GM13976 (cell line): ENCODE results near the gene CKAP5.
A peak's percentile ranks its signal among the peaks of the same experiment; 100 is the strongest.

ENCODE experiments used
- DNase-seq: peaks from one replicate; pipeline ENCODE4 v3.0.0; 2012; ENCODE audit warnings: low spot score
- in situ Hi-C: fragments of 300-500 bp; cut with MboI; formaldehyde crosslinking; loops from one replicate; pipeline ENCODE4 v1.12.0; 2022; ENCODE audit warnings: low sequenced_read_pairs, mixed read lengths, inconsistent platforms; ENCODE audit not compliant: unreplicated experiment
- TF ChIP-seq, protein P1 (sequence below): IDR thresholded peaks from 2 replicates; pipeline ENCODE4 v1.5.1; 2012; ENCODE audit warnings: borderline replicate concordance, mild to moderate bottlenecking; ENCODE audit not compliant: insufficient read depth; ENCODE audit errors: extremely low read depth, missing control alignments, control extremely low read depth

The CKAP5 gene

DNA sequence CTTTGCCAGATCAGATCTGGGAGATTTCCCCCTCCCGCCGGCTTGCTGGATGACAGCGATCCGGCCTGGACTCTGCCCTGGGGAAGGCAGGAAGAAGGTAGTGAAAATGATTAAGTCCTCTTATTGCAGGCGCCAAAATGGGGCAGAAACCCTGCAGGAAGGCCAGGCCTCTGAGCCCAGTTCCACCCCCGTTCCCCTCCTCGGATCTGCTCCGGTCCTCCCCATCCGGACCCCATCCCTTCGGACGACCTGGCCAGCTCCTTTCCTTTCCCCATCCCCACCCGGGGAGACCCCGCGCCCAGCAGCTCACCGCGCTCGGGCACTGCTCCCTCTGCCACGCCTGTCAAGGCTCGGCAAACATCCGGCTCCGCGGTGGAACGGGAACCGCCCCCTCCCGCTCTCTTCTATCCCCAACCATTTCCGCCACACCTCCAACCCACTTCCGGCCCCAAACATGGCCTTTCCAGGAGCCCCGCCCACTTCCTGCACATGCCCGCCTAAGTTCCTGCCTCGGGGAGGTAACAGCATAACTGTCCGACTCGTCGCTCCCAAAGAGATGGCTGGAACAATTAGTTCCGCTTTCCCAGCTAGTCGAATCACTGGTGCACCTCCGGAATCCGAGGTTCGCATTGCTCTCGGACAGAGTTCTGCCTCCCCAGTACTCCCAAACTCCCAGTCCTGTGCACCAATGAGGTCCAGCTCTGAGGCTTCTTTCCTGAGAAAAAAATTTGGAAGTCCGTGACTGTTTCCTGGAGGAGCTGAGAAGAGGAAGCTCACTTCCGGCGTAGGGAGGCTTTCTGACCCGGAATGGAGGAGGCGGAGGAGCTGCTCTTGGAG, 145.6 kb downstream of the CKAP5 start, which contains the start of the genes ARHGAP1 and ZNF408:
ARHGAP1 (minus strand) TSS at position 379 of the 837 bp plus-strand sequence. CDS start 4,512 bp downstream, outside the sequence.
ZNF408 (plus strand) TSS at position 791 of the 837 bp plus-strand sequence; CDS start at position 808, 17 bp downstream.
- in situ Hi-C loops = no loop called here
- DNase-seq = peak; percentile 97
- TF ChIP-seq, protein P1, sequence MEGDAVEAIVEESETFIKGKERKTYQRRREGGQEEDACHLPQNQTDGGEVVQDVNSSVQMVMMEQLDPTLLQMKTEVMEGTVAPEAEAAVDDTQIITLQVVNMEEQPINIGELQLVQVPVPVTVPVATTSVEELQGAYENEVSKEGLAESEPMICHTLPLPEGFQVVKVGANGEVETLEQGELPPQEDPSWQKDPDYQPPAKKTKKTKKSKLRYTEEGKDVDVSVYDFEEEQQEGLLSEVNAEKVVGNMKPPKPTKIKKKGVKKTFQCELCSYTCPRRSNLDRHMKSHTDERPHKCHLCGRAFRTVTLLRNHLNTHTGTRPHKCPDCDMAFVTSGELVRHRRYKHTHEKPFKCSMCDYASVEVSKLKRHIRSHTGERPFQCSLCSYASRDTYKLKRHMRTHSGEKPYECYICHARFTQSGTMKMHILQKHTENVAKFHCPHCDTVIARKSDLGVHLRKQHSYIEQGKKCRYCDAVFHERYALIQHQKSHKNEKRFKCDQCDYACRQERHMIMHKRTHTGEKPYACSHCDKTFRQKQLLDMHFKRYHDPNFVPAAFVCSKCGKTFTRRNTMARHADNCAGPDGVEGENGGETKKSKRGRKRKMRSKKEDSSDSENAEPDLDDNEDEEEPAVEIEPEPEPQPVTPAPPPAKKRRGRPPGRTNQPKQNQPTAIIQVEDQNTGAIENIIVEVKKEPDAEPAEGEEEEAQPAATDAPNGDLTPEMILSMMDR = no peak

DNA sequence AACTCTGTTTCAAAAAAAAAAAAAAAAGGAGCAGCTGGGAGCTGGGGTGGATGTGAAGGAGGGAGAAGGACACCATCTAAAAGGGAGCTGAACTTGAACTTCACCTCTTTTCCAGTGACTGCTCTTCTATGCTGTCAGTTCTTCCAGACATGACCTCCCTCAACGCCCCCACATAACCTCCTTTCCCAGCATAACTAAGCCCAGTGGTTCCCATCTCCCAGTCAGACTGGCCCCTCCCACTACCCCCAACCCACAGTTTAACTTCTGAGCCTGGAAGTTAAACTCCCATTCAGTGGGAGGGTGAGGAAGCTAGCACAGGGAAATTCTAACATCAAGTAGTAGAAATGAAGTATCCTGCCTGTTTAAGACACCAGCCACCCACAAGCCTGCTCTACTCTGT, 147.5 kb downstream of the CKAP5 start:
- DNase-seq = no peak
- in situ Hi-C loops = no loop called here
- TF ChIP-seq, protein P1 = no peak

DNA sequence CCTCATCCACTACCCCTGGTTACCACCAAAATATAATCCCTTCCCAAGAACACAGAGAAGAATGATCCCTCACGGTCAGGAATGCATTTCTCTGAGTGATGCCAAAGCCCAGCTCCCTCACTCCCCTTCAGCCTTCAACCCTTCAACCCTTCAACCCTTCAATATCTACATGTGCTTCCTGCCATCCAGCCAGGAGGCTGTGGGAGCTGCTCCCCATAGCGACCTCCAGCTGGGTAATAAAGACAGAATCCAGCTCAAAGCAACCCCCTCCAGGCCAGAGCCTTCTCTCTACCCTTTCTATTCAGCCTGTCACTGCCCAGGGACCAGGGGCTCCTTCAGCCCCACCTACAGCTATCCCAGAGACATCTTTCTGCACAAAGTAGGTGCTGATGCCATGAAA, 148.4 kb downstream of the CKAP5 start:
- in situ Hi-C loops = no loop called here
- TF ChIP-seq, protein P1 = no peak
- no peak for DNase-seq

DNA sequence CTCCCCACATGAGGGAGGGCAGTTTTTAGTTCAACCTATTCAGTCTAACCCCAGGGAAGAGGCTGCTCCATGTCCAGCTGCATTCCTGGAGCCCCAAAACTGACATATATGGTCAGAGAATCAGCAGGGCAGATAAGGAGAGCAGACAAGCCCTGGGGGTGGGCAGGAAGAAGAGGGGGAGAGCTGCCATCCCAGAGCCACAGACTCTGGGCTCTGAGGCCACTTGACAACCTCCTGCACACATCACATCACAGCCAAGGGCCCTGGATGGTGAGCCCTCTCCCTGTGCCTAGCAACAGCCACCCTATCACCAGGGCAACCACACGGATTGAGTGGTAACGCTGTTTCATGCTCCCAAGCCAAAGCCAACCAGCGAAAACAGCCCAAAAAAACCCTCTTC, 148.8 kb downstream of the CKAP5 start:
- in situ Hi-C loops = no loop called here
- no peak for DNase-seq
- TF ChIP-seq, protein P1 = no peak

DNA sequence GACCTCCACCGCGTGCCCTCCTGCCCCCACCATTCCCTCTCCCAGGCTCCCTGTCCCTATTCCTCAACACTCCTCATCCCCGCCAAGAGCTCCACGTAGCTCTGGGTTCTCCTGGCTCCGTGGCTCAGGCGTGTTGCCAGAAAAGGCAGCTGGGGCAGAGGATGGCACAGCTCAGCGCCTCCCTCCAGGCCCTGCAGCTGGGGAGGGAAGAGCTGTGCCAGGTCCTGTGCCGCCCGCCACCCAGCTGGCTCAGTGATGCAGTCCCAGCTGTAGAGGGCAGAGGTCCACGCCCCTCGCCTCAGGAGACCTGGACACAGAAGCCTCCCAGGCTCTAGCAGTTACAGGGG, 149.9 kb downstream of the CKAP5 start:
- in situ Hi-C loops = no loop called here
- no peak for DNase-seq
- TF ChIP-seq, protein P1 = no peak

DNA sequence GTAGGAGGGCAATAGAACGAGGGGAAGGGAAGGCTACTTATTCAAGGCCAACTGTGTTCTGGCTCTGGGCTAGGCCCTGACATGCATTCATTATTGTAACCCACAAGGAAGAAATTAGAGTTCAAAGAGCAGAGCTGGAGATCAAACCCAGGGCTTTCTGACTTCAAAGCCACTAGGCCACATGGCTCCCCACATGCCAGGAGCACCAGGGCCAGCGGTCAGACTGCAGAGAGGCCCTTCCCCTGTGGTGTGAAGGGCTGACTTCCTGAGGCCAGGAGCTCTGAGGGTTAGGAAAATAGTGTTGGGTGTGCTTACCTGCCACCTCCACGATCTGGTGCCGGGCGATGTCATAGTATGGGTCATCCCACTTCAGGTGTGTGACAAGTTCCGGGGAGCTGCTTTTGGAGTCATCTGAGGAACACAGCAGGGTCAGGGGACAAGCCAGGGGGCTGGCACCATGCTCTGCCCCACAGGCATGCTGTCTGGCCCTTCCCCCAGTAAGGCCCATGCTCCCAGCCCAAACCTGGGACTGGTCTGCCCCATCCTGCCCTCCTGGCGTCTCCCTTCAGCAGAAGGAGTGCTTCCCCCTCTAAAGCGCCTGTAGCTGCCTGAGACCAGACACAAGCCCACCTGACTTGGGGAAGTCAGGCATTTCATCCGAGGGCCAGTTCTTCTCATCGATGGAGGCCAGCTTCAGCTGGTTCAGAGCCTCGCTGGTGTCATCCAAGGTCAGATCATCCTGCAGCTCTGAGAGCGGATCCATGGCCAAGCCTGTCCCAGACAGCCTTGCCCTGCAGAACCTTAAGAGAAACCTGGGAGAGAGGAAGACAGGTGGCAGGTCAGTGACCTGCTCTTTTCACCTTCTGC, 150.5 kb downstream of the CKAP5 start:
- no peak for DNase-seq
- TF ChIP-seq, protein P1 = no peak
- in situ Hi-C loops = no loop called here
